Esophagus squamous epithelium (tissue), 4 donors: ENCODE results near the gene CHST11.
"Not testable (repeated sequence)": the region's sequence is repeated elsewhere in the genome, so short reads cannot be mapped to it uniquely, and the experiment has no call there.

Source experiments
- POLR2A ChIP-seq, 4 donors: fragments of 450-650 bp; IDR thresholded peaks; one replicate each; pipeline ENCODE4 v1.6.1; 2017; ENCODE audit warnings: antibody characterized with exemption in 4 of 4, mild to moderate bottlenecking in 4 of 4, moderate library complexity in 3 of 4
- TF ChIP-seq, protein P1 (sequence below), 6 experiments: fragments of 450-650 bp in 4 of 6; fragments of 200-600 bp in 2 of 6; sonication (generic) in 2 of 6; IDR thresholded peaks; one replicate each; pipeline ENCODE4 v1.5.1; 2016 to 2019; ENCODE audit warnings: antibody characterized with exemption in 6 of 6, mild to moderate bottlenecking in 4 of 6, moderate library complexity in 4 of 6

DNA sequence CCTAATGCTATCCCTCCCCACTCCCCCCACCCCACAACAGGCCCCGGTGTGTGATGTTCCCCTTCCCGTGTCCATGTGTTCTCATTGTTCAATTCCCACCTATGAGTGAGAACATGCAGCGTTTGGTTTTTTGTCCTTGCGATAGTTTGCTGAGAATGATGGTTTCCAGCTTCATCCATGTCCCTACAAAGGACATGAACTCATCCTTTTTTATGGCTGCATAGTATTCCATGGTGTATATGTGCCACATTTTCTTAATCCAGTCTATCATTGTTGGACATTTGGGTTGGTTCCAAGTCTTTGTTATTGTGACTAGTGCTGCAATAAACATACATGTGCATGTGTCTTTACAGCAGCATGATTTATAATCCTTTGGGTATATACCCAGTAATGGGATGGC is 349.4 kb downstream of the CHST11 start:
- TF ChIP-seq, protein P1, sequence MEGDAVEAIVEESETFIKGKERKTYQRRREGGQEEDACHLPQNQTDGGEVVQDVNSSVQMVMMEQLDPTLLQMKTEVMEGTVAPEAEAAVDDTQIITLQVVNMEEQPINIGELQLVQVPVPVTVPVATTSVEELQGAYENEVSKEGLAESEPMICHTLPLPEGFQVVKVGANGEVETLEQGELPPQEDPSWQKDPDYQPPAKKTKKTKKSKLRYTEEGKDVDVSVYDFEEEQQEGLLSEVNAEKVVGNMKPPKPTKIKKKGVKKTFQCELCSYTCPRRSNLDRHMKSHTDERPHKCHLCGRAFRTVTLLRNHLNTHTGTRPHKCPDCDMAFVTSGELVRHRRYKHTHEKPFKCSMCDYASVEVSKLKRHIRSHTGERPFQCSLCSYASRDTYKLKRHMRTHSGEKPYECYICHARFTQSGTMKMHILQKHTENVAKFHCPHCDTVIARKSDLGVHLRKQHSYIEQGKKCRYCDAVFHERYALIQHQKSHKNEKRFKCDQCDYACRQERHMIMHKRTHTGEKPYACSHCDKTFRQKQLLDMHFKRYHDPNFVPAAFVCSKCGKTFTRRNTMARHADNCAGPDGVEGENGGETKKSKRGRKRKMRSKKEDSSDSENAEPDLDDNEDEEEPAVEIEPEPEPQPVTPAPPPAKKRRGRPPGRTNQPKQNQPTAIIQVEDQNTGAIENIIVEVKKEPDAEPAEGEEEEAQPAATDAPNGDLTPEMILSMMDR (IDR thresholded peaks at IDR 0.05): not testable (repeated sequence)
- not testable (repeated sequence) for TF ChIP-seq POLR2A (IDR thresholded peaks at IDR 0.05)
